SHP77 treated with DMSO at 0.1 percent for 48 hours (cell line): Measurements from ENCODE around the gene ACSF3.

Experiments
- DNase-seq: peaks from one replicate; lab custom pipeline; 2025; lab: John Stamatoyannopoulos, UW

The ACSF3 gene

GRCh38 chr16:89093602-89094251 is at the start of gene ACSF3:
ACSF3 (plus strand) TSS chr16:89093852; CDS start chr16:89100682, 6,830 bp downstream.
- DNase-seq: no peak

GRCh38 chr16:89044418-89045180 is 49.1 kb upstream of the ACSF3 start:
- peak; percentile 2 for DNase-seq

- no peak for DNase-seq
Observed at GRCh38 chr16:89045181-89045815, 48.4 kb upstream of the ACSF3 start.

- no peak for DNase-seq
Observed at GRCh38 chr16:89045881-89046280, 47.8 kb upstream of the ACSF3 start.

GRCh38 chr16:89046491-89046890 is 47.2 kb upstream of the ACSF3 start:
- no peak for DNase-seq

- DNase-seq: no peak
Observed at GRCh38 chr16:89047331-89048089, 46.1 kb upstream of the ACSF3 start.

GRCh38 chr16:89048090-89048725 is 45.4 kb upstream of the ACSF3 start:
- no peak for DNase-seq

GRCh38 chr16:89048871-89049422 is 44.7 kb upstream of the ACSF3 start:
- DNase-seq: no peak

GRCh38 chr16:89049484-89050118 is 44.1 kb upstream of the ACSF3 start:
- DNase-seq: no peak

GRCh38 chr16:89050119-89050867 is 43.4 kb upstream of the ACSF3 start:
- DNase-seq: no peak

GRCh38 chr16:89050868-89051311 is 42.8 kb upstream of the ACSF3 start:
- DNase-seq: no peak

GRCh38 chr16:89051521-89052166 is 42.0 kb upstream of the ACSF3 start:
- no peak for DNase-seq

- no peak for DNase-seq
Observed at GRCh38 chr16:89052191-89052889, 41.3 kb upstream of the ACSF3 start.

GRCh38 chr16:89052890-89053724 is 40.5 kb upstream of the ACSF3 start:
- peak; percentile 93 for DNase-seq

GRCh38 chr16:89053725-89054029 is 40.0 kb upstream of the ACSF3 start:
- DNase-seq: no peak

- DNase-seq: no peak
Observed at GRCh38 chr16:89054261-89054661, 39.4 kb upstream of the ACSF3 start.

GRCh38 chr16:89054714-89055113 is 38.9 kb upstream of the ACSF3 start:
- no peak for DNase-seq

GRCh38 chr16:89055313-89055712 is 38.3 kb upstream of the ACSF3 start:
- DNase-seq: no peak
